Effector memory CD4-positive, alpha-beta T cell (primary cell): Measurements from ENCODE around the gene TEKTIP1.

Source experiments
- DNase-seq, 3 donors: peaks; one replicate each; pipeline ENCODE4 v3.0.0-alpha.2; 2020
- H3K27ac ChIP-seq: 2 replicates; pipeline ENCODE4 v1.7.0; 2013; ENCODE audit warnings: mild to moderate bottlenecking, low read length, moderate library complexity; ENCODE audit not compliant: insufficient read depth, poor library complexity, severe bottlenecking
- H3K27me3 ChIP-seq: replicated peaks from 2 replicates; pipeline ENCODE4 v1.7.0; 2013; ENCODE audit warnings: mild to moderate bottlenecking, low read length; ENCODE audit not compliant: insufficient read depth, control insufficient read depth, poor library complexity, severe bottlenecking
- H3K36me3 ChIP-seq: 2 replicates; pipeline ENCODE4 v1.7.0; 2013; ENCODE audit warnings: mild to moderate bottlenecking, low read length, moderate library complexity; ENCODE audit not compliant: control insufficient read depth, insufficient read depth
- H3K4me1 ChIP-seq: 2 replicates; pipeline ENCODE4 v1.7.0; 2013; ENCODE audit warnings: low read length, mild to moderate bottlenecking; ENCODE audit not compliant: control insufficient read depth, insufficient read depth, poor library complexity, severe bottlenecking
- H3K4me3 ChIP-seq: 2 replicates; pipeline ENCODE4 v1.7.0; 2013; ENCODE audit warnings: low read length, low read depth, mild to moderate bottlenecking; ENCODE audit not compliant: insufficient read depth, poor library complexity, severe bottlenecking
- H3K9me3 ChIP-seq: 2 replicates; pipeline ENCODE4 v1.7.0; 2013; ENCODE audit warnings: mild to moderate bottlenecking, low read length, moderate library complexity; ENCODE audit not compliant: control insufficient read depth

The TEKTIP1 gene

DNA sequence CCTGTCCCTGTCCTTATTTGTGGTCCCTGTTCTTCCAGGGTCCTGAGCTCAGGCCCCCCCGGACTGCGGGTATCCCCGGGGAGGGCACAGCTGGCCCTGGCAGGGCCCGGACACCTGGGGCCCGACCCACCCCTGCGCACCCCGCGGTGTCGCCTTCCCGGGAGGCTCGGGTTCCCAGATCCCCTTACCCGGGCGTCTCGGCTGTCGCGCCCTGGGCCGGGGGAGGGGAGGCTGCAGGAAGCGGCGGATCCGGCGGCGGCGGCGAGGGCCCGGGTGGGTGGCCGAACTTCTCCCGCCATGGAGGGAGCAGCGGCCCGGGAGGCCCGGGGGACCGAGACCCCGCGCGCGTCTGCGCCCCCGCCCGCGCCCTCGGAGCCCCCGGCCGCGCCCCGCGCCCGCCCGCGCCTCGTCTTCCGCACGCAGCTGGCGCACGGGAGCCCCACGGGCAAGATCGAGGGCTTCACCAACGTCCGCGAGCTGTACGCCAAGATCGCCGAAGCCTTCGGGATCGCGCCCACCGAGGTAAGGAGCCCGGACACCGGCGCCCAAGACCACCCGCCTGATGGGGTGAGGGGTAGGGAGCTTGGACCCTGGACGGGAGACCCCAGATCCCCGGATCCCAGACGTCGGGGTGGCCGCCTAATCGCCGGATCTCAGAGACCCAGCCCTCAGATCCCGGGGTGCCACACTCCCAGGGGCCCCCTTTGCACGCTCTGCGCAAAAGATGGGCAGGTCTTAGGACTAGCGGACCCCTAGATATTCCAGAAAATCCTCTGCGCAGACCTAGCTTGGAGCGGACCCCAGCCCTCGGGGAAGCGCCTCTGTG is 46.5 kb downstream of the TEKTIP1 start, which contains the start of gene GIPC3:
Gene GIPC3 (plus strand): TSS at position 178 of the 826 bp plus-strand sequence. CDS start 120 bp downstream, at position 298.
- no peaks in the 10 kb centered on the region for H3K36me3 ChIP-seq
- no peaks in the 10 kb centered on the region for H3K27me3 ChIP-seq
- no peak for DNase-seq
- no peaks in the 10 kb centered on the region for H3K9me3 ChIP-seq
- H3K27ac ChIP-seq = no peak within 1 kb of the TSS
- H3K4me1 ChIP-seq = peaks cover 4% of the 10 kb centered on the region
- H3K4me3 ChIP-seq = peak within 1 kb of the TSS; percentile 46

DNA sequence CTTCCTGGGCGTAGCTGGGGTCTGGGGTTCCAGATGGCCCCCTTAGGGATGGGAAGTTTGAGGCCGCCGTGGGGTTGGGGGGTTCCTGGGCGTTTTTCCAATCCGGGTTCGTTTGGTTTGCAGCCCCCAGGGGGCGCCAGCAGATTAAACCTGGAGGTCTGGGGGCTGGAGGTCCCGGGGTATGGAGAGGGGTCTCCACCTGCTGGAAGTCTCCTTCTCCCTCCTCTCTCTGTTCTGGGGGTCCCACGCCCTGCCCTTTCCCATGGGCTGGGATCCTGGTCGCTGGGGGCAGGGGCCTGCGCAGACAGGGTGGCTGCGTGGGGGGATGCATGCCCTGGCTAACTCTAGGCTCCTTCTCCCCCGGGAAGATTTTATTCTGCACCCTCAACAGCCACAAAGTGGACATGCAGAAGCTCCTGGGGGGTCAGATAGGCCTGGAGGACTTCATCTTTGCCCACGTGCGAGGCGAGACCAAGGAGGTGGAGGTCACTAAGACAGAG is 47.2 kb downstream of the TEKTIP1 start:
- Histone ChIP-seq H3K4me1 (peaks cover 4% of the 10 kb centered on the region), H3K27me3 (no peaks in the 10 kb centered on the region), H3K9me3 (no peaks in the 10 kb centered on the region), H3K36me3 (no peaks in the 10 kb centered on the region), H3K4me3 (peak overlapping the region; percentile 46), H3K27ac (no peak overlapping the region)
- no peak for DNase-seq

DNA sequence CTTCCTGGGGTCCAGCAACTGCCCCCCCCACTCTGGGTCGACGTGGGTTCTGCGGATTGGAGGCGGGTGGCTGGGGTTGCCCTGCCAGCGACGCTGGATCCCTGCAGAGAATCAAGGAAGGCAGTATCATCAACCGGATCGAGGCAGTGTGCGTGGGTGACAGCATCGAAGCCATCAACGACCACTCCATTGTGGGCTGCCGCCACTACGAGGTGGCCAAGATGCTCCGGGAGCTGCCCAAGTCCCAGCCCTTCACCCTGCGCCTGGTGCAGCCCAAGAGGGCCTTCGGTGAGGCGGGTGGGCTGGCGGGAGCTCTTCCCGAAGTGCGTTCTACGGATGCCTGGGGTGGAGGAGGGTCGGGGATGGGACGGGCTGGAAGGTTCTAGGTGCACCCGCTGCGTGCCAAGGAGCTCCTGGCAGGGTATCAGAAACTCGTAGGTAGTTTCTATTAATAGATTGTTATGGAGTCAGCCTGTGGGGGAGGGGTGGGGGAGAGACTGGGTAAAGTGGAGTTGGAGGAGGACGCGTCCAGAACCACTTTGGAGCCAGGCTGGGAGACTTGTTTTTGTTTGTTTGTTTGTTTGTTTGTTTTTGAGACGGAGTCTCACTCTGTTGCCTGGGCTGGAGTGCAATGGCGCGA is 47.9 kb downstream of the TEKTIP1 start:
- H3K4me3 ChIP-seq = no peak overlapping the region
- peaks cover 4% of the 10 kb centered on the region for H3K4me1 ChIP-seq
- no peak overlapping the region for H3K27ac ChIP-seq
- H3K36me3 ChIP-seq = no peaks in the 10 kb centered on the region
- DNase-seq = no peak
- H3K9me3 ChIP-seq = no peaks in the 10 kb centered on the region
- H3K27me3 ChIP-seq = no peaks in the 10 kb centered on the region

DNA sequence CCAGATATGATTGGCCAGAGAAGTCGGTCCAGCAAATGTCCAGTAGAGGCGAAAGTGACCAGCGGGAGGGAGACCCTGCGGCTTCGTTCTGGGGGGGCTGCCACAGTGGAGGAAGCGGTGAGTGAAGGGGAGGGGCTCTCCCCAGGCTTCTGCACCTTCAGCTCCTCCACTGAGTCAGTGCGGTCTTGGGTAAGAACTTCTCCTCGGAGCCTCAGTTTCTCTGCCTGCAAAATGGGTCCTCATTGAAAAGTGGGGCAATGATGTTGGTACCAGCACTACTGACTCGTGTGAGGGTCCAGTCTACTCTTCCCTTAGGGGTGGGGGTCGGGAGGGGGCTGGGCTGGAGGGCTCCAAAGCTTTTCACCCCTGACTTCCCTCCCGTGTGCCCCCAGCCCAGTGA is 50.5 kb downstream of the TEKTIP1 start:
- no peak for DNase-seq
- H3K4me1 ChIP-seq = peaks cover 4% of the 10 kb centered on the region

DNA sequence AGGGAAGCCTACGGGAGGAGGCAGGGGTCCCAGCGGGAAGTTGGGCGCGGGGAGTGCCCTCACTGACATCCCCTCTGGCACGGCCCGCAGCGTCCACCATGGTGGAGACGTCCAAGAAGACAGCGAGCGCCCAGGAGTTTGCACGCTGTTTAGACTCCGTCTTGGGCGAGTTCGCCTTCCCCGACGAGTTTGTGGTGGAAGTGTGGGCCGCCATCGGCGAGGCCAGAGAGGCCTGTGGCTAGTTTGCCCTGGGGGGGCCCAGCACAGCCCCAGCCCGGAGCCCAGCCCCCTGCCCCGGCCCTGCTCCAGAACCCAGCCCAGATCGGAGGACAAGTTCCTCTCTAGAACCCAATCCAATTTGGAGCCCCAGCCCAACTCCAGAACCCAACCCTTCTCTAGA is 51.0 kb downstream of the TEKTIP1 start:
- no peaks in the 10 kb centered on the region for H3K27me3 ChIP-seq
- no peaks in the 10 kb centered on the region for H3K36me3 ChIP-seq
- DNase-seq = no peak
- peaks cover 4% of the 10 kb centered on the region for H3K4me1 ChIP-seq
- H3K4me3 ChIP-seq = no peak overlapping the region
- H3K27ac ChIP-seq = no peak overlapping the region
- no peaks in the 10 kb centered on the region for H3K9me3 ChIP-seq

More for the DNA sequence above, 50.5 kb downstream of the TEKTIP1 start:
- Histone ChIP-seq H3K36me3 (no peaks in the 10 kb centered on the region), H3K27ac (no peak overlapping the region), H3K4me3 (no peak overlapping the region), H3K9me3 (no peaks in the 10 kb centered on the region), H3K27me3 (no peaks in the 10 kb centered on the region)

DNA sequence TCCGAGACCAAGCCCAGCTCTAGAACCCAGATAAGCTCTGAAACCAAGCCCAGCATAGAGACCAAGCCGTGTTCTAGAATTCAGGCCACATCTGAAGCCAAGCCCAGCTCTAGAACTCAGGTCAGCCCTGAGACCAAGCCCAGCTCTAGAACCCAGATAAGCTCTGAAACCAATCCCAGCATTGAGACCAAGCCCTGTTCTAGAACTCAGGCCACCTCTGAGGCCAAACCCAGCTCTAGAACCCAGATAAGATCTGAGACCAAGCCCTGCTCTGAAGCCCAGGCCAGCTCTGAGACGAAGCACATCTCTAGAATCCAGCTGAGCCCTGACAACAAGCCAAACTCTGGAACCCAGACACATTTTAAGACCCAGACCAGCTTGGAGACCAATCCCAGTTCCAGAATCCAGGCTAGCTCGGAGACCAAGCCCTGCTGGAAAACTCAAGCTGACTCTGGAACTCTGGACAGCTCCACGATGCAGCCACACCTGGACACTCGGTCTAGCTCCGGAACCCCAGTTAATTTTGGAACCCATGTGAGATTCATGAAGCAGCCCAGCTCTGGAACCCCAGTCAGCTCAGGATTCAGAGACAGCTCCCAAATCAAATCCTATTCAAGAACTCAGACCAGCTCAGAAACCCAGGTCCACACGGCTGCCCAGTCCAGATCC is 52.2 kb downstream of the TEKTIP1 start:
- Histone ChIP-seq H3K4me1 (no peaks in the 10 kb centered on the region), H3K4me3 (no peak overlapping the region), H3K27ac (no peak overlapping the region), H3K9me3 (no peaks in the 10 kb centered on the region), H3K27me3 (no peaks in the 10 kb centered on the region), H3K36me3 (no peaks in the 10 kb centered on the region)
- no peak for DNase-seq

DNA sequence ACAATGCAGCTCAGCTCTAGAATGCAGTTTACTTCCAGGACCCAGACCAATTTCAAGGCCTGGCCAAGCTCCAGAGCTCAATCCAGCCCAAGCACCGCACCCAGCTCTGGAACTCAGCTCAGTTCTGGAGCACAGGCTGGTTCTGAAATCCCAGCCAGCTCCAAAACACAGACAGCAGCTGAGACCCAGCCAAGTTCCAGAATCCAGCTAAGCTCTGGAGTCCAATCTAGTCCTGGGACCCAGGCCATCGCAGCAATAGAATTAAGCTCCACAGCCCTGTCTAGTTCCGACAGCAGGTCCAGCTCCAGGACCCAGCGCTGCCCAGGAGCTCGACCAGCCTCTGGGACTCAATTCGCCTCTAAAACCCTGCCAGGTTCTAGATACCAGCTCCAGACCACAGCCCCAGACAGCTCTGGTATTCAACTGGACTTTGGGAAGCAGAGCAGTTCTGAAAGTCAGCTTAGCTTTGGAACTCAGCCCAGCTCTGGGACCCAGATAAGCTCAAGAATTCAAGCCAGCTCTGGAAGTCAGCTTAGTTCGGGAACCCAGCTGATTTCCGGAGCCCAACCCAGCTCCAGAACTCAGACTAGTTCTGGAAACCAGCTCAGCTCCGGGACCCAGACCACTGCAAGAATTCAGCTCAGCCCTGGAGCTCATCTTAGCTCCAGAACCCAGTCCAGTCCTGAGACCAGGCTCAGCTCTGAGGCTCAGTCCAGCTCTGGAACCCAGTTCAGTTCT is 53.1 kb downstream of the TEKTIP1 start:
- H3K27ac ChIP-seq = no peak overlapping the region
- no peaks in the 10 kb centered on the region for H3K4me1 ChIP-seq
- DNase-seq = no peak
- no peaks in the 10 kb centered on the region for H3K9me3 ChIP-seq
- no peak overlapping the region for H3K4me3 ChIP-seq
- no peaks in the 10 kb centered on the region for H3K27me3 ChIP-seq
- no peaks in the 10 kb centered on the region for H3K36me3 ChIP-seq

DNA sequence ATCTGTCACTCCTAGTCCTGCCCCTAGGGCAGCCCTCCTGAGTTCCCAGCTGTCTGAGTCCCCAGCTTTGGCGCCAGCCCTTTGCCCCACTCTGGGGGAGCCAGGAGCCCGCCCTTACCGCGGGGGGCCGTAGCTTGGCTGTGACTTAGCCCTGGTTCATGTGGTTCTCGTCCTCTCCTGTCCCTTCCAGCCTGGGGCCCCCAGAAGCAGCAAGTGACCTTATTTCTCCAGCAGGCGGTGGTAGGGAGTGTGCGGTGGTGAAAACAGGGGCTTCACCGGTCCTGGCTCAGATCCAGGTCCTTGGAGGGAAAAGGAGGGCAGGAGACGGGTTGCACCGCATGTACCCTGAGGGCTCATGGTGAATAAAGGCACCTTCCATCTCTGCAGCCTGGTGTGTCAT is 54.2 kb downstream of the TEKTIP1 start:
- no peak overlapping the region for H3K27ac ChIP-seq
- H3K4me1 ChIP-seq = no peaks in the 10 kb centered on the region
- no peak for DNase-seq
- no peak overlapping the region for H3K4me3 ChIP-seq
- H3K9me3 ChIP-seq = no peaks in the 10 kb centered on the region
- no peaks in the 10 kb centered on the region for H3K36me3 ChIP-seq
- no peaks in the 10 kb centered on the region for H3K27me3 ChIP-seq
